ENCODE data around the gene SCNN1A. TPM values are rescaled to one million over a fixed set of nuclear protein-coding genes. Genes with fewer than 3 reads are reported as not detected.

SCNN1A gene
- total and polyA plus RNA-seq, 2 of the 4 experiments (the other 2 are of a cell fraction), result 0.41 TPM; not detected in 1

- H4K5ac ChIP-seq (ENCODE audit: low read depth, low read length), result peak overlapping the region; percentile 92
- peaks cover 27% of the 10 kb centered on the region for H3K9me1 ChIP-seq (ENCODE audit: insufficient read depth, low read length)
- peak overlapping the region; percentile 98 for H4K91ac ChIP-seq (ENCODE audit: insufficient read depth, low read depth, low read length)
- DNase-seq, result no peak
- H2AK5ac ChIP-seq (ENCODE audit: low read depth, low read length), result peak overlapping the region; percentile 96
- in situ Hi-C loops (cut with MboI; ENCODE audit: low sequenced_read_pairs) (no loop called here), dilution Hi-C loops (cut with HindIII; ENCODE audit: low sequenced_read_pairs, unreplicated experiment) (no loop called here), intact Hi-C loops (cut with micrococcal nuclease) (no loop called here)
- CTCF ChIA-PET, result no interaction called here
- H2BK20ac ChIP-seq (ENCODE audit: low read depth, low read length), result peak overlapping the region; percentile 35; the same call in 1 of the 2 replicates
- WGBS, 2 experiments (ENCODE audit: extremely low coverage in 2 of 2, insufficient read length in 1 of 2), result 86% methylated on average over 1 of the region's 6 CpGs; no CpG with 5 or more reads in 1 of the 2 experiments
- H3K36me3 ChIP-seq (ENCODE audit: control insufficient read depth, insufficient read depth, low read length), result peaks cover 20% of the 10 kb centered on the region; the same call in 1 of the 2 replicates
- ATAC-seq (ENCODE audit: low read depth), result no peak
- no peak overlapping the region; the same call in 1 of the 2 replicates for H3K4me2 ChIP-seq (ENCODE audit: low read depth, low read length)
- peak overlapping the region; percentile 96 for H3K14ac ChIP-seq (replicated peaks; ENCODE audit: low read depth, low read length)
- H4K8ac ChIP-seq (ENCODE audit: low read depth in 2 of 2, low read length in 2 of 2), result peak overlapping the region; percentile 94 to 95; a peak in 3 of 4 replicates
- H3K18ac ChIP-seq (ENCODE audit: low read depth, low read length), result peak overlapping the region; percentile 82; the same call in 1 of the 2 replicates
- H4K20me1 ChIP-seq (ENCODE audit: insufficient read depth, low read length), result peaks cover 4% of the 10 kb centered on the region; the same call in 1 of the 2 replicates
- BruUV-seq (replicated peaks), result no TSS peak
- TF ChIP-seq BHLHE40 (IDR thresholded peaks at IDR 0.05; ENCODE audit: low read depth, low read length) (no peak), ELK1 (IDR thresholded peaks at IDR 0.05; ENCODE audit: borderline replicate concordance, low read depth, low read length) (no peak), RFX5 (IDR thresholded peaks at IDR 0.05; ENCODE audit: low read depth, low read length) (no peak), RAD21 (IDR thresholded peaks at IDR 0.05; ENCODE audit: low read length) (no peak), CEBPB (IDR thresholded peaks at IDR 0.05; ENCODE audit: low read depth, low read length) (no peak), MXI1 (IDR thresholded peaks at IDR 0.05; ENCODE audit: borderline replicate concordance, low read depth, low read length) (no peak), FOS (IDR thresholded peaks at IDR 0.05; ENCODE audit: low read depth, low read length) (no peak), MAFK (IDR thresholded peaks at IDR 0.05; ENCODE audit: low read depth, low read length) (no peak)
- no peak overlapping the region for H3K4me3 ChIP-seq (ENCODE audit: insufficient read depth, low read depth, low read length)
- peak overlapping the region; percentile 71 for H2BK120ac ChIP-seq (ENCODE audit: low read depth, low read length)
- H3K9me3 ChIP-seq (ENCODE audit: control insufficient read depth, insufficient read depth, low read length), result no peaks in the 10 kb centered on the region
- no peak overlapping the region; the same call in 1 of the 2 replicates for H3K9ac ChIP-seq (ENCODE audit: low read depth, low read length)
- POLR2A ChIA-PET (ENCODE audit: unreplicated experiment), result interaction anchor here (0.9 to 1.7 kb wide), 2 partner anchors 44 to 46 kb away, joined by 4 to 6 read pairs; no protein-coding TSS in a partner anchor
- peak overlapping the region; percentile 97 for H3K4ac ChIP-seq (ENCODE audit: low read depth, low read length)
- H3K79me1 ChIP-seq (ENCODE audit: low read depth in 1 of 2, low read length in 2 of 2), result peaks cover 24 to 44% of the 10 kb centered on the region in 2 experiments; a peak in 3 of 4 replicates
- H2AK9ac ChIP-seq (replicated peaks; ENCODE audit: low read depth, low read length, poor library complexity), result peak overlapping the region; percentile 100
- peak overlapping the region; percentile 85 for H3K27ac ChIP-seq (ENCODE audit: insufficient read depth, low read length)
- peak overlapping the region; percentile 91 for H3K23ac ChIP-seq (ENCODE audit: low read depth, low read length)
- H3K56ac ChIP-seq (ENCODE audit: extremely low read depth, insufficient read depth, low read length), result no peak overlapping the region; the same call in 1 of the 2 replicates
- H2AFZ ChIP-seq (replicated peaks; ENCODE audit: low read length, poor library complexity), result peak overlapping the region; percentile 97
- peaks cover 20% of the 10 kb centered on the region for H3K4me1 ChIP-seq (ENCODE audit: control insufficient read depth, insufficient read depth, low read length)
- H2BK15ac ChIP-seq (ENCODE audit: low read depth, low read length), result peak overlapping the region; percentile 24; the same call in 1 of the 3 replicates
- H2BK5ac ChIP-seq (ENCODE audit: low read depth, low read length, poor library complexity, severe bottlenecking), result peak overlapping the region; percentile 86
- no peaks in the 10 kb centered on the region for H3K27me3 ChIP-seq (ENCODE audit: control insufficient read depth, insufficient read depth, low read length)
Measured at GRCh38 chr12:6382982-6383381, 7.6 kb upstream of the SCNN1A start.

Measured in IMR-90 (cell line).